Esophagus squamous epithelium (tissue), 4 donors: ENCODE data around the gene EPC1.

Source experiments
- CTCF ChIP-seq, 6 experiments: fragments of 450-650 bp in 4 of 6; fragments of 200-600 bp in 2 of 6; sonication (generic) in 2 of 6; IDR thresholded peaks; one replicate each; pipeline ENCODE4 v1.5.1; 2016 to 2019; ENCODE audit warnings: antibody characterized with exemption in 6 of 6, mild to moderate bottlenecking in 4 of 6, moderate library complexity in 4 of 6
- POLR2A ChIP-seq, 4 donors: fragments of 450-650 bp; IDR thresholded peaks; one replicate each; pipeline ENCODE4 v1.6.1; 2017; ENCODE audit warnings: antibody characterized with exemption in 4 of 4, mild to moderate bottlenecking in 4 of 4, moderate library complexity in 3 of 4

- TF ChIP-seq CTCF (IDR thresholded peaks at IDR 0.05): no peak
- no peak for TF ChIP-seq POLR2A (IDR thresholded peaks at IDR 0.05)
Measured at GRCh38 chr10:32269343-32270100, 77.4 kb downstream of the EPC1 start.
